Parathyroid adenoma (tissue), 2 donors: ENCODE data around the gene MGST2.
A peak's percentile ranks its signal among the peaks of the same experiment; 100 is the strongest.

Experiments used
- H2AFZ ChIP-seq: fragments of 300-600 bp; sonication (generic); one replicate; pipeline ENCODE4 v1.7.0; 2017; ENCODE audit warnings: antibody characterized with exemption, mild to moderate bottlenecking
- H3K27ac ChIP-seq: fragments of 300-600 bp; sonication (generic); one replicate; pipeline ENCODE4 v1.7.0; 2017
- H3K27me3 ChIP-seq: fragments of 300-600 bp; sonication (generic); one replicate; pipeline ENCODE4 v1.7.0; 2017; ENCODE audit warnings: low read length; ENCODE audit not compliant: control insufficient read depth, insufficient read depth
- H3K36me3 ChIP-seq: fragments of 300-600 bp; sonication (generic); one replicate; pipeline ENCODE4 v1.7.0; 2017; ENCODE audit warnings: low read length; ENCODE audit not compliant: control insufficient read depth, insufficient read depth
- H3K4me1 ChIP-seq: fragments of 300-600 bp; sonication (generic); one replicate; pipeline ENCODE4 v1.7.0; 2017; ENCODE audit warnings: control low read depth
- H3K4me2 ChIP-seq: fragments of 300-600 bp; sonication (generic); one replicate; pipeline ENCODE4 v1.7.0; 2017; ENCODE audit warnings: low read length
- H3K4me3 ChIP-seq: fragments of 300-600 bp; sonication (generic); one replicate; pipeline ENCODE4 v1.7.0; 2017; ENCODE audit warnings: low read depth, low read length
- H3K79me2 ChIP-seq: fragments of 300-600 bp; sonication (generic); one replicate; pipeline ENCODE4 v1.7.0; 2017; ENCODE audit warnings: control low read depth
- H3K9ac ChIP-seq: fragments of 300-600 bp; sonication (generic); one replicate; pipeline ENCODE4 v1.7.0; 2017; ENCODE audit warnings: mild to moderate bottlenecking
- H3K9me3 ChIP-seq: fragments of 300-600 bp; sonication (generic); one replicate; pipeline ENCODE4 v1.7.0; 2017; ENCODE audit warnings: low read length; ENCODE audit not compliant: control insufficient read depth
- TF ChIP-seq, protein P1 (sequence below): fragments of 300-600 bp; sonication (generic); IDR thresholded peaks from one replicate; pipeline ENCODE4 v1.7.0; 2017; ENCODE audit warnings: antibody characterized with exemption, mild to moderate bottlenecking
- donor health status: primary hyperparathyroidism.

The MGST2 gene

DNA sequence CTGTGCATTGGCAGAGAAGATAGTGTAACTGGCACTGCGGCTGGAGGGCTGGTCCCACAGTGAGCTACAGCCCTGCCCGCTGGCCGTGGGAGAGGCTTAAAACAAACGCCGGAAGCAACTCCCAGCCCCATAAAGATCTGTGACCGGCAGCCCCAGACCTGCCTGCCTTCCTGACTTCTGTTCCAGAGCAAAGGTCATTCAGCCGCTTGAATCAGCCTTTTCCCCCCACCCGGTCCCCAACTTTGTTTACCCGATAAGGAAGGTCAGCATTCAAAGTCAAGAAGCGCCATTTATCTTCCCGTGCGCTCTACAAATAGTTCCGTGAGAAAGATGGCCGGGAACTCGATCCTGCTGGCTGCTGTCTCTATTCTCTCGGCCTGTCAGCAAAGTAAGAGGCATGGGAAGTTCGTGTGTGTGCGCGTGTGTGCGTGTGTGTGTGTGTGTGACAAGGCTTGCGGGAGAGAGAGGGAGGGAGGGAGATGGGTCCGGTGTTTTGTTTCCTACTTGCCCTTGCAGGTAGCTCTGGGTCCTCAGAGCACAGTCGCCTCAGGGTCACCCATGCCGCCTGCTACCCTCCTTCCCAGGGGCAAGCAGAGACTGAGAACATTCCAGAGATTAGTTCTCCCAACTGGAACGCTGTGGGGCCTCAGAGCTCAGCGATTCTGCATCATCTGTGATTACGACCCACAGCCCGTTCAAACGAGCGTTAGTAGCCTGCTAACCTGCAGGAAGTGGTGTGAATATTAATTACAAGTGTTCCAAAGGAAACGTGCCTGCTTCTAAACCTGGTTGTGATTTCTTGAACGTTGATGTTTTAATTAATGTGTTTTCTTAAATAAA is at the start of gene MGST2:
Gene MGST2, plus strand, starts transcription at position 130 of the 840 bp plus-strand sequence. Its CDS starts 201 bp downstream, at position 331.
- peak within 1 kb of the TSS; percentile 68 for H3K4me3 ChIP-seq
- H3K4me2 ChIP-seq, result peak within 1 kb of the TSS; percentile 83
- peak within 1 kb of the TSS; percentile 84 for H2AFZ ChIP-seq
- peak within 1 kb of the TSS; percentile 97 for H3K27ac ChIP-seq
- H3K4me1 ChIP-seq, result peaks cover under 1% of the 10 kb centered on the region
- H3K79me2 ChIP-seq, result peaks cover 2% of the 10 kb centered on the region
- no peak within 1 kb of the TSS for H3K9ac ChIP-seq
- no peaks in the 10 kb centered on the region for H3K36me3 ChIP-seq
- H3K27me3 ChIP-seq, result no peaks in the 10 kb centered on the region
- TF ChIP-seq, protein P1, sequence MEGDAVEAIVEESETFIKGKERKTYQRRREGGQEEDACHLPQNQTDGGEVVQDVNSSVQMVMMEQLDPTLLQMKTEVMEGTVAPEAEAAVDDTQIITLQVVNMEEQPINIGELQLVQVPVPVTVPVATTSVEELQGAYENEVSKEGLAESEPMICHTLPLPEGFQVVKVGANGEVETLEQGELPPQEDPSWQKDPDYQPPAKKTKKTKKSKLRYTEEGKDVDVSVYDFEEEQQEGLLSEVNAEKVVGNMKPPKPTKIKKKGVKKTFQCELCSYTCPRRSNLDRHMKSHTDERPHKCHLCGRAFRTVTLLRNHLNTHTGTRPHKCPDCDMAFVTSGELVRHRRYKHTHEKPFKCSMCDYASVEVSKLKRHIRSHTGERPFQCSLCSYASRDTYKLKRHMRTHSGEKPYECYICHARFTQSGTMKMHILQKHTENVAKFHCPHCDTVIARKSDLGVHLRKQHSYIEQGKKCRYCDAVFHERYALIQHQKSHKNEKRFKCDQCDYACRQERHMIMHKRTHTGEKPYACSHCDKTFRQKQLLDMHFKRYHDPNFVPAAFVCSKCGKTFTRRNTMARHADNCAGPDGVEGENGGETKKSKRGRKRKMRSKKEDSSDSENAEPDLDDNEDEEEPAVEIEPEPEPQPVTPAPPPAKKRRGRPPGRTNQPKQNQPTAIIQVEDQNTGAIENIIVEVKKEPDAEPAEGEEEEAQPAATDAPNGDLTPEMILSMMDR, result no peak
- H3K9me3 ChIP-seq, result no peaks in the 10 kb centered on the region

DNA sequence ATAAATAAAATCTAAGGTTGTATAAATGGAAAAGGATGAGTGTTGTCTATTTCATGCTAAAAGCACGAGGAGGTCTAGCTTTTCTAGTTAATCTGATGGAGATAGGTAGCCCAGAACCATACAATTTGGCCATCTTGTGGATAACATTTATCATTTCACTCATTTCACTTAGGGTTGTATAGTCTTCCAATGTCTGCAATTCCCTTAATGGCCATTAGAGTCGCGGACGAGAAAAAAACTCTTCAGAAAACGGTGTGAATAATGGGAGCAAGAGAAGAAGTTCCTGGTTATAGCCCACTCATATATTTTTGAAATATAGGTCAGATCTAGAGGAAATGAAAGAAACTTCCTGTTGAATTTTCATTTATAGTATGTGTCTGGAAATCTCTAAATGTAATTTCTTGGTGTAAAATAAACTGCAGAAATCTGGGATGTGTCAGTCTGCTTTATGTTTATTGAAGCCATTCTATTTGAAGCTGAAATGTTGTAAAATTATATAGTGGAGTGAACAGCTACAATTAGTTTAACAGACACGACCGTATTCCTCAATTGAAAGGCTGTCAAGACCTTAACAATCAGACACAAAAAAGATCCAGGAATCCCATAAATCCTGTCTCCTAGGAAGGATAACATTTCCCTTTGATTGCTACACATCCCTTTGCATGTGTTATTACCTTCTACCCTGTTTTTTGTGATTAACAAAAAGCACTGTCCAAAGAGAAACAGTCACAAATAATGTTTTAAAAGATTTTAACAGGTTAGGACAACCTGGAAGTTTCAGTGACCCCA is 47.7 kb upstream of the MGST2 start:
- TF ChIP-seq, protein P1, result no peak
- Histone ChIP-seq H3K9ac (no peak overlapping the region), H3K9me3 (no peaks in the 10 kb centered on the region), H3K27me3 (no peaks in the 10 kb centered on the region), H3K27ac (no peak overlapping the region), H2AFZ (no peak overlapping the region), H3K4me3 (no peak overlapping the region), H3K4me2 (no peak overlapping the region), H3K79me2 (no peaks in the 10 kb centered on the region), H3K4me1 (no peaks in the 10 kb centered on the region), H3K36me3 (no peaks in the 10 kb centered on the region)

DNA sequence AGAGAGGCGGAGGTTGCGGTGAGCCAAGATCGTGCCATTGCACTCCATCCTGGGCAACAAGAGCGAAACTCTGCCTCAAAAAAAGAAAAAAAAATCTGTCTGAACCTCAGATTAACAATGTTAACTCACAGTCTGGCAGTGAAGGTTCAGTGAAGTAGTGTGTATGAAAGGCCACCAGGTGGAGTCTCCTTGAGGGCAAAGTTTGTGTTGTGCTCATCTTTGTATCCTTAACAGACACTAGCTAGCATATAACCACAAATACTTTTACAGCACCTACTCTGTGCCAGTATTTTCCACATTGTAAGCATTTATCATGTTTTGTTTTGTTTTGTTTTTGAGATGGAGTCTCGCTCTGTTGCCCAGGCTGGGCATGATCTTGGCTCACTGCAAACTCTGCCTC is 46.0 kb upstream of the MGST2 start:
- no peak overlapping the region for H3K4me3 ChIP-seq
- H3K9ac ChIP-seq, result no peak overlapping the region
- no peaks in the 10 kb centered on the region for H3K79me2 ChIP-seq
- H3K9me3 ChIP-seq, result no peaks in the 10 kb centered on the region
- no peak overlapping the region for H3K4me2 ChIP-seq
- H3K27ac ChIP-seq, result no peak overlapping the region
- H3K36me3 ChIP-seq, result no peaks in the 10 kb centered on the region
- no peaks in the 10 kb centered on the region for H3K4me1 ChIP-seq
- no peaks in the 10 kb centered on the region for H3K27me3 ChIP-seq
- TF ChIP-seq, protein P1, result peak; percentile 36
- no peak overlapping the region for H2AFZ ChIP-seq

DNA sequence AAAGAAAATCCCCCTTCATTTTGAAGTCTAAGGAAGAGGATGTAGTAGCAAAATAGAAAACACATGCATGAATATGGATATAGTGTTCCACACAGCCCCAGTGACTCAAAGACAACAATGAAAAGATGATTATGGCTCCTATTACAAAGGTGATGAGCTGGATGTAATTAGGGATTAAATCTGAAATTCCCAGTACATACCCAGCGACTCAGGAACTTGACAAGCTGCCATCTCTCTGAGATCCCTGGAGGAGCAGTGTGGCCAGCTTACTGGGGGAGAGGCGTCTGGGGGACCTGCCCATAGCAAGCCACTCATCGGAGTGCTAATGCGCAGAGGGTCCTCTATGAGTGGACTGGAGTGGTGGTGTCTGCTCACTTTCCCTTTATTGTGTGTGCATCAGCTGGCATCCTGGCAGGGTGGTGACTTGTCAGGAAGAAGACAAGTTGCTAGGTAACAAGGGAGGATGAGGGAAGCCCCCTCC is 42.7 kb upstream of the MGST2 start:
- Histone ChIP-seq H3K79me2 (no peaks in the 10 kb centered on the region), H3K9me3 (no peaks in the 10 kb centered on the region), H3K27me3 (no peaks in the 10 kb centered on the region), H3K9ac (no peak overlapping the region), H3K4me1 (no peaks in the 10 kb centered on the region), H3K4me3 (no peak overlapping the region), H2AFZ (no peak overlapping the region), H3K36me3 (no peaks in the 10 kb centered on the region), H3K27ac (no peak overlapping the region), H3K4me2 (no peak overlapping the region)
- TF ChIP-seq, protein P1, result no peak
